NOMO-1 treated with DMSO at 0.1 percent for 48 hours (cell line): ENCODE results near the gene NEIL1.
"Not testable (repeated sequence)": the region's sequence is repeated elsewhere in the genome, so short reads cannot be mapped to it uniquely, and the experiment has no call there.

Experiments
- DNase-seq: peaks from one replicate; lab custom pipeline; 2025; ENCODE audit not compliant: unreplicated experiment; lab: John Stamatoyannopoulos, UW

The NEIL1 gene

GRCh38 chr15:75346796-75347221 lies at the start of gene NEIL1:
TSS of gene NEIL1 (plus strand) at chr15:75347039. CDS start at chr15:75348906, 1,867 bp downstream.
- DNase-seq, result no peak

GRCh38 chr15:75298541-75299310 lies 48.1 kb upstream of the NEIL1 start:
- not testable (repeated sequence) for DNase-seq

- DNase-seq, result not testable (repeated sequence)
Observed at GRCh38 chr15:75299311-75299688, 47.5 kb upstream of the NEIL1 start.

DNA sequence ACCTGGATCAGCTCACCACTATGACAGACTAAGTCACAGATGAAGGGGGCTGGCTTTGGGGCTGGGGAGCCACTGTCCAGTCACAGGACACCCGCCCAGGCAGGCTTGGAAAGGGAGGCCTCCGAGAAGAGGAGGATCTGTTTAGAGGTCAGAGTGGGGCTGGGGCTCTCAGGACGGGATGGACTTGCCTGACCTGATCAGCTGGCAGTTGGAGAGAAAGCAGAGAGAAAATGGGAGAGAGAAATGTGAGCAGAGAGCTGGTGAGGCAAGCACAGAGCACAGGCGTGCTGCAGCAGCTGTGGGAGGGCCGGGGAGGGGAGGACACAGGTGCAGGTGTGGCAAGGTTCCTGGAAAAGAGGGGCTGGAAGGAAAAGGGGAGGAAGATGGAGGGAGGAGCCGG lies 46.8 kb upstream of the NEIL1 start:
- not testable (repeated sequence) for DNase-seq

GRCh38 chr15:75302318-75302717 lies 44.5 kb upstream of the NEIL1 start:
- DNase-seq, result no peak

GRCh38 chr15:75302753-75303152 lies 44.1 kb upstream of the NEIL1 start:
- DNase-seq, result not testable (repeated sequence)

DNA sequence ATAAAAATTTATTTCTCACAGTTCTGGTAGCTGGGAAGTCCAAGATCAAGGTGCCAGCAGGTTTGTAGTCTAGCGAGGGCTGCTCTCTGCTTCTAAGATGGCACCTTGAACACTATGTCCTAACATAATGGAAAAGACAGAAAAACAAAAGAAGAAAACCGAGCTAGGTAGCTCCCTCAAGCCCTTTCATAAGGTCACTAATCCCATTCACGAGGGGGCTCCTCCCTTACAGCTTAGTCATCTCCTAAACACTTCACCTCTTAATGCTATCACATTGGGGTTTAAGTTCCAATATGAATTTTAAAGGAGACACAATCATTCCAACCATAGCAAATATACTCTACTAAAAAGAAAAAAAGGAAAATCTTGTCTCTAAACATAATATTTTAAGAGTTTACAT lies 40.7 kb upstream of the NEIL1 start:
- no peak for DNase-seq

- DNase-seq, result peak; percentile 15
Observed at GRCh38 chr15:75307778-75308390, 39.0 kb upstream of the NEIL1 start.

DNA sequence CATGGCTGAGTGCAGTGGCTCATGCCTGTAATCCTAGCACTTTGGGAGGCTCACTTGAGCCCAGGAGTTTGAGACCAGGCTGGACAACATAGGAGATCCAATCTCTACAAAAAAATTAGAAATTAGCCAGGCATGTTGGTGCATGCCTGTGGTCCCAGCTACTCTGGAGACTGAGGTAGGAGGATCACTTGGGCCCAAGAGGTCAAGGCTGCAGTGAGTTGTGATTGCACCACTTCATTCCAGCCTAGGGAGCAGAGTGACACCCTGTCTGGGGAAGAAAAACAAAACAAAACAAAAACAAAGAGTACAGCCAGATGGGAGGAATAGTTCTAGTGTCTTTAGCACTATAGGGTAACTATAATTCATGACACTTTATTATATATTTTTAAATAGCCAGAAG lies 37.1 kb upstream of the NEIL1 start:
- DNase-seq, result no peak

DNA sequence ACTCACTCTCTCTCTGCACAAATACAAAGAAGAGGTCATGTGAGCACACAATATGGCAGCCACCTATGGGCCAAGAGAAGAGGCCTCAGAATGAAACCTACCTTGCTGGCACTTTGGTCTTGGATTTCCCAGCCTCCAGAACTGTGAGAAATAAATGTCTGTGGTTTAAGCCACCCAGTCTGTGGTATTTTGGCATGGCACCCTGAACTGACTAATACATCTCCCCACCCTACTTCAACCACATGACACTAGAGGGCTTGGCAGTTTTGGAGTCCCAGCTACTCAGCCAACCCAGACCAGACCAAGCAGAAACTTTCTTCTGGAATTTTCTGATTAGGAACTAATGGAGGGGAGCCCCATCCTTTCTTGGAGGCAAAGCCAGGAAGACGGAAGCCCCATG lies 34.3 kb upstream of the NEIL1 start:
- DNase-seq, result not testable (repeated sequence)

- DNase-seq, result no peak
Observed at GRCh38 chr15:75313116-75313845, 33.6 kb upstream of the NEIL1 start.

DNA sequence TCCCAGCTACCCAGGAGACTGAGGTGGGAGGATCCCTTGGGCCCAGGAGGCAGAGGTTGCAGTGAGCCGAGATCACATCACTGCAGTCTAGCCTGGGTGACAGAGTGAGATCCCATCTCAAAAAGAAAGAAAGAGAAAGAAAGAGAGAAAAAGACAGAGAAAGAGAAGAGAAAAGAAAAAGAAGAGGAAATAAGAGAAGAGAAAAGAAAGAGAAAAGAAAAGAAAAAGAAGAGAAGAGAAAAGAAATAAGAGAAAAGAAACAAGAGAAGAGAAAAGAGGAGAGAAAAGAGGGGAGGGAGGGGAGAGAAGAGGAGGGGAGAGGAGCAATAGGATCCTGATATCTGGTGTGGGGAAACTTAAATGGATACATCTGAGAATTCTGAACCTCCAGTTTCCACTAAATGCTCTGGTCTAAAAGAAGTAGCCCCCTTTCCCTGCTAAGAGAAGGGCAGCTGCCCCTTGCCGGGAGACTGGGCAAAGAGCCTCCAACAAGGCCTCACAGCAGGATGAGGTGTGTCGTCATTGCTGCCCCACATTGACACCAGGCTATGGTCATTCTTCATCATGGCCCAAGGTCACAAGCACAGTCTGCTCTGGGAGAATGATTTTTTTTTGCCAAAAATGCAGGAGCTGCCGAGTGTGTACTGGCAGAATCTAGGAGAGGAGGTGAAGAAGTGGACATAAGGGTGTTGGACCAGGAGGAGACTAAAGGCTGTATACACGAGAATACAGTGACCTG lies 32.1 kb upstream of the NEIL1 start:
- no peak for DNase-seq

DNA sequence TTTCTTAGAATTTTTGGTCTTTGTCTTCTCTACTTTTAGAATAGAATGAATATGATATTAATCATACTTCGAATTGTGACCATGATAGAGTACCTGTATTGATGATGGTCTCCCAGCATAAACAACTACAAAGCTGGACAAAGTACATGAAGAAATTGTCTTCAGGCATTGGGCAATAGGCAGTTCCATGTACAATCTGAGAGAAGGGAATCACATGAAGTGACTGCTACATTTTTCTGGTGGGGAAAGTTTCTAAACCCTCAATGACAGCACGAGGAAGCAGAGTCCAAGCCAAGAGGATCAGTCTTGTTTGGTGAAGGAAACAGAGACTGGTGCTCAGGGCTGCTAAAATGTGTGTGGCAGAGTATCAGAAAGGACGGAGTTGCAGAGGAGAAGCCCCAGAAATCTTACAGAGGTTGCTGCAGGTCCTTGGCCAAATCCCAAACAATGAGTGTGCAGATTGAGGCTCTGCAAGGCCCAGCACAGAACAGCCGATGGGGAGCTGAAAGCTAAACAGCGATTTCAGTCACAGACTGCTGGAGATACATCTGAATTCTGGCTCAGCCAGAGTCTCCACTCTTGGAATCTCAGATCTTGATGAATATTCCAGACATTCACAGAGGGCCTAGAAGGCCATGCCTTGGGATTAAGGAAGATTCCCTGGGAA lies 27.5 kb upstream of the NEIL1 start:
- DNase-seq, result not testable (repeated sequence)

DNA sequence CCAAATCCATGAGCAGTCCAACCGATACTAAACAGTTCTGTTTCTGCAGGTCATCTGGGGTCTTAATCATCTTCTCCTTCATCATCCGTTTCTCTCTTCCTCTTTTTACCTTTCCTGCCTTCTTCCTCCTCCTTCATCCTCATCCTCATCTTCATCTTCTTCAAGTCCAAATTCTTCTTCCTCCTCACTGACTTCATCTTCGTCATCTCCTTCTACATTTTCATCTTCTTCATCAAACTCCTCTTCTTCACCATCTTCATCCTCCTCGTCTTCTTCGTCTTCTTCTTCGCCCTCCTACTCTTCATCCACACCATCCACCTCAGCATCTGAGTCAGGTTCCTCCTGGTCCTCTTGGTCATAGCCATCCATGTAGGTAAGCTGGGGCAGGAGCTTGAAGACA lies 25.1 kb upstream of the NEIL1 start:
- no peak for DNase-seq

DNA sequence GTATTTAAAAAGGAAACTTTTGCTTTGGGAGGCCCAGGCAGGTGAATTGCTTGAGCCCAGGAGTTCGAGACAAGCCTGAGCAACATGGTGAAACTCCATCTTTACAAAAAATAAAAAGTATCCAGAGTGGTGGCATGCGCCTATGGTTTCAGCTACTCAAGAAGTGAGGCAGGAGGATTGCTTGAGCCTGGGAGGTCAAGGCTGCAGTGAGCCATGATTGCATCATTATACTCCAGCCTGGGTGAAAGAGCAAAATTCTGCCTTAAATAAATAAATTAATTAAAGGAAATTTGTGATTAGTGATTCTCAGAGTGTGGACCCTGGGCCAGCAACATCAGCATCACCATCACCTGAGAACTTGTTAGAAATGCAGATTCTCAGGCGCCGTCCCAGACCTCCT lies 20.9 kb upstream of the NEIL1 start:
- no peak for DNase-seq

- DNase-seq, result no peak
Observed at GRCh38 chr15:75327005-75327404, 19.8 kb upstream of the NEIL1 start.

DNA sequence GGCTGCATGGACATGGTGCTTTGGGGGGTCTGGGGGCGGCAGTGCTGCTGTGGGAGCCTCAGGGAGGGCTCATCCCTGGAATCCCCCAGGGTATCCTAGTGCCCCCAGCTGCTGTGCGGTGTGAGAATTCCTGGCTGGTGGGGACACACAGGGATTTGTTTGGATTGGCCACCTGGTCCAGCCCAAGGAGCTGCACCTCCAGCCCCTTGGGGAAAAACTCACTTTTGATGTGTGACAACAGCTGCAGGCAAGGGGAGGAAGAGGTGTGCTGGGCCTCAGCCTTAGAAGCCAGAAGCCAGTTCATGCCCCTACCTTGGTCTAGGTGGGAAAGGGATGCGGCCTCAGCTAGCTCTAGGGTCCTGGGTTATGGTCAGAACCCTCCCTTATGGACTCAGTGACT lies 19.3 kb upstream of the NEIL1 start:
- DNase-seq, result no peak

DNA sequence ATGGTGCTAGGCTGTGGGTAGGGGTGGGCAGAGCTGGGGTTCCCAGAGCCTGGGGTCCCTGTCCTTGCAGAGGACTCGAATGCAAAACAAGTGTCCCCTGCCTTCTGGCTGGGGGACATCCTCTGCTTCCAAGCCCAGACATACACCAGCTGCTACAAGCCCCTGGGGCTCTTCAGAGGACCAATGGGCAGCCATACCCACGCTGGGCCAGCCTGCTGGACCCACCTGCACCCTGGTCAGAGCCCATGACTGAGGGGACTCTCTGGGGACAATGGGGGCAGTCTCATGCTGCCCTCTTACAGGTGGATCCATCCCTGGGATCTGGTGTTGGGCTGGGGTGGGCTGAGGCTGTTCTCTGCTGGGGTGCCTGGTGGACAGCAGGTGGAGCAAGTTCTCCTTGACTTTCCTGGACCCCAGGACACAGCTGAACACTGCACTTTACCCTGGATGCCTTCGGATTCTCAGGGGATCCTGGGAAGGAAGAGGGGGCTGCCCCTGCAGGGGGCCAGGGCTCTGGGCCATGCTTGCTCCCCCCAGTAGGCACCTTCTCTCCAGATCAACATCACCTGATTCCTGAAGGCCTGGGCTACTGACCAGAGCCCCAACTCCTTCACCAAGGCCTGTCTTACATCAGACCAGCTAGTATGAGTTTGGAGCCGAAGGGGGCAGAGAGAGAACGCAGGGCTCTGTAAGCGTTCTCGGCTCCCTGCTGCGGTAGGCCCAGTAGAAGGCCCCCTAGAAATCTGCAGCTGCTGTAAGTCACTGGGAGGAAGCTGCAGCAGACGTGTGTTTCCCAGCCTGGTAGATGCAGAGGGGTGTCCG lies 18.1 kb upstream of the NEIL1 start:
- no peak for DNase-seq

DNA sequence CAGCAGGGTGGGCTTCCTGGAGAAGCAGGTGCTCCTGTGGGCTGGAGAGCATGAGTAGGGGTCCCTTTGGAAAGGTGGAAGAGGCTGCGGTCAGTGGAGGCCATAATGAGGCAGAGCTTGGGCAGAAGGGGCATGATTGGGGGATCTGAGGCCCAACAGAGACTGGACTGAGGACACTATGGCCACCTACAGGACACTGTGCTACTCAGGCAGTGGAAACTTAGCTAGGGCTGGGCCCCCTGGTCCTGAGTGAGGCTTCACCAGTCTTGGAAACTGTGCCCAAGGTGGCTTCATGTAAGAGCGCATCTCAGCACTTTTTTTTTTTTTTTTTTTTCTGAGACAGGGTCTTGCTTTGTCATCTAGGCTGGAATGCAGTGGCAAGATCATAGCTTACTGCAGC lies 17.3 kb upstream of the NEIL1 start:
- DNase-seq, result no peak

- not testable (repeated sequence) for DNase-seq
Observed at GRCh38 chr15:75332093-75332492, 14.7 kb upstream of the NEIL1 start.
